ENCODE measurements around the gene MTA3.

The MTA3 gene

DNA sequence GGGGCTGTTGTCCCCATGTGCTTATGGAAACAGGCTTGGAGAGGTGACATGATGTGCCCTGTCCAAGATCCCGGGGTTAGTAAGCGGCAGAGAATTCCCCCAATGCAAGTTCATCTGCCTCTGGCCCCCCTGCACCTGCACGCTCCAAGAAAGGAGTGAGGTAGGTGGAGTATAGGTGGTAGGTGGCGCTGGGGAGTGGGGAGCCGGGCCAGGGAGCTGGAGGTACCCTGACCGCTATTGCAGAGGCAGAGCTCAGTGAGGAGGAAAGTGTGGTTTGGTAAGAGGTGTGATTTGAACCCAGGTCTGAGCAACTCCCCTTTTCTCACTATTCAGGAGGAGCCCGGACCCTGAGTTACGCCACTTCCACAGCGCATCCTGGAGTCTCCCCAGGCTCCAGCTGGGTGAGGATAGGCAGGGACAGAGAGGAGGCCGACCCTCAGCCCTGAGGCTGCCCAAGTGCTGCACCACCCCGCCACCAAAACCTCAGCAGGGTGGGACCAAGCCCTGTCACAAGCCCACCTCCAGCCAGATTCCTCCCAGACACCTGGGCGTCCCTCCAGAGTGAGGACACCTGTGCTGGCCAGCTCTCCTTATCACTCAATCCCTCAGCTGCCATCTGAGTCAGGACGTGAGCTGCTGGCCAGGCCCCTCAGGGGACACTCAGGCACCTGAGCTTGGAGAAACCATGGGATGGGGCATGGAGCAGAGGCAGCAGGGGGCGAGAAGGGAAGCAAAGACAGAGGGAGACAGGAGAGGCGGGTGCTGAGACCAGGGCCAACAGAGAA lies 218.3 kb downstream of the MTA3 start:
- DNase-seq (ENCODE audit: extremely low read depth, low read depth) = no peak
- TF ChIP-seq, protein P1, sequence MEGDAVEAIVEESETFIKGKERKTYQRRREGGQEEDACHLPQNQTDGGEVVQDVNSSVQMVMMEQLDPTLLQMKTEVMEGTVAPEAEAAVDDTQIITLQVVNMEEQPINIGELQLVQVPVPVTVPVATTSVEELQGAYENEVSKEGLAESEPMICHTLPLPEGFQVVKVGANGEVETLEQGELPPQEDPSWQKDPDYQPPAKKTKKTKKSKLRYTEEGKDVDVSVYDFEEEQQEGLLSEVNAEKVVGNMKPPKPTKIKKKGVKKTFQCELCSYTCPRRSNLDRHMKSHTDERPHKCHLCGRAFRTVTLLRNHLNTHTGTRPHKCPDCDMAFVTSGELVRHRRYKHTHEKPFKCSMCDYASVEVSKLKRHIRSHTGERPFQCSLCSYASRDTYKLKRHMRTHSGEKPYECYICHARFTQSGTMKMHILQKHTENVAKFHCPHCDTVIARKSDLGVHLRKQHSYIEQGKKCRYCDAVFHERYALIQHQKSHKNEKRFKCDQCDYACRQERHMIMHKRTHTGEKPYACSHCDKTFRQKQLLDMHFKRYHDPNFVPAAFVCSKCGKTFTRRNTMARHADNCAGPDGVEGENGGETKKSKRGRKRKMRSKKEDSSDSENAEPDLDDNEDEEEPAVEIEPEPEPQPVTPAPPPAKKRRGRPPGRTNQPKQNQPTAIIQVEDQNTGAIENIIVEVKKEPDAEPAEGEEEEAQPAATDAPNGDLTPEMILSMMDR (IDR thresholded peaks at IDR 0.05; ENCODE audit: low read depth, low read length) = no peak

DNA sequence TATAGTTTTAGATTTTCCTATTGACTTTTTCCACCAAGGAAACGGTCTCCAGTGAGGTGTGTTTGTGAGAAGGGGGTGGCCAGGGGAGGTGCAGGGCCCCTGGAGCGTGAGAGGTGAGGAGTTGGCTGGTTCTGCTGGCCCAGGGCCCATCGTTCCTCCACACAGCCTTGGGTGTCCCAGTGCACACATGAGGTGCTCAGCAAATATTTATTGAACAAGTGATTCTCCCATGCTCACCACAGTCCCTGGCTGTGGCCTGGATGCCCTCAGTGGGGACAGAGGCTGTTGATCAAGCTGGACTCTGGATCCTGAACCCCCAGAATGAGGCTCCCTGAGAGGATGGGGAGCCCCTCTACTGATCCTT lies 219.0 kb downstream of the MTA3 start:
- TF ChIP-seq, protein P1 (IDR thresholded peaks at IDR 0.05; ENCODE audit: low read depth, low read length) = no peak
- DNase-seq (ENCODE audit: extremely low read depth, low read depth) = no peak

DNA sequence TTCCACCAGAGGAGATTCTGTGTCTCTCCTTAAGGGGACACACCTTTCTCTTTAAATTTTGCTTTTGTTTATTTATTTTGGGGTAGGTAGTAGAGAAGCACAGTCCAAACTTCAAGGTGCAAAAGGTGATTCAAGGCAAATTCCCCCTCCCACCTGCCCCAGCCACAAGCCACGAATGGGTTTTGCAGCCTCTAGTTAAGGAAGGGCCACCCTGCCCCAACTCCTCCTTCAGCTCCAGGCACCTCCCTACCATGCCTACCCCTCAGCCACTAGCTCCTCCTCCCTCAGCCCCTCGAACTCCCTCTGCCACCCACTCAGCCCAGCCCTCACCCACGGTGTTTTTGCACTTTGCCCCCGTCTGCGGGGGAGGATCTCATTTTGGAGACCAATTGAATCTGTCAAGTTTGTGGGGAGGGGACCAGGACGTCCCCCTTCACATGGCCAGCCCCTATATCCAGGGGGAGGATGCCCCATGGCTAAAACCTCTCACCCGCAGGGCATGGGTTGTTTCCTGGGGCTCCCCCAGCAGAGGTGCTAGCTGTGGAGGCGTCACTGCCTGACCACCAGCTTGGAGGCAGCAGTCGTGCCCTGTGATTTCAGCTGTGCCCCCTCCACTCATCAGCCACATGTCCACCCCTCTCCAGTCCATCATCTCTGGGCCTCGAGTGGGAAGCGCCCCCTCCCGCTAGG lies 219.5 kb downstream of the MTA3 start:
- DNase-seq (ENCODE audit: extremely low read depth, low read depth) = no peak
- TF ChIP-seq, protein P1 (IDR thresholded peaks at IDR 0.05; ENCODE audit: low read depth, low read length) = no peak

DNA sequence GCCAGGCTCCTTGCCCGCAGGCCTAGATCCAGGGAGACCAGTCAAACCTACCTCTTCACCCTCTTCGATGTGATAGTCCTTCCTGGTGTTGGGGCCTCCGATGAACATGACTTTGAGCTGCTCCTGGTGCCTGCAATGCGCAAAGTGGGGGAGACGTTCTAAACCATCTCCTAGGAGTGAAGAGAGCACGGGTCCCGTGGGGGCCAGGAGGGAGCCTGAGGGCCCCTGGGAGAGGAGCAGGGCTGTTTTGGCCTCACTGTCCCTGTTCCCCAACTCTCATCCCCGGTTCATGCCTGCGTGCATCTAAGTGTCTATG lies 220.0 kb downstream of the MTA3 start:
- DNase-seq (ENCODE audit: extremely low read depth, low read depth) = no peak
- TF ChIP-seq, protein P1 (IDR thresholded peaks at IDR 0.05; ENCODE audit: low read depth, low read length) = no peak

DNA sequence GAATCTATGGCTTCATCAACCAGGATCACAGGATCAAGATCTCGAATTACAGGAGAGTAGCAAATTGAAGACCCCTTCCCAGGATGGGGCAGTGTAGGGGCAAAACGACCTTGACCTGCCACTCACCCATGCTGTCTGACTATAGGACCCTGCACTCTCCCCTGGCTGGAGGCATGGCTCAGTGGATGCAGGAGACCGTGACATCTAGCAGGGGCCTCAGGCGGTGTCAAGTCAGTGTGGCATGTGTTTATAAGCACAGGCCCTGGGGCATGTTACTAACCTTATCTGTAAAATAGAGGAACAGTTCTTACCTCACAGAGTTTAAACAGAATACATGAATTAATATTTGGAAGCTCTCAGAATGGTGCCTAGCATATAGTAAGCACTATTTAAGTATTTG lies 220.4 kb downstream of the MTA3 start:
- DNase-seq (ENCODE audit: extremely low read depth, low read depth) = no peak
- TF ChIP-seq, protein P1 (IDR thresholded peaks at IDR 0.05; ENCODE audit: low read depth, low read length) = no peak

DNA sequence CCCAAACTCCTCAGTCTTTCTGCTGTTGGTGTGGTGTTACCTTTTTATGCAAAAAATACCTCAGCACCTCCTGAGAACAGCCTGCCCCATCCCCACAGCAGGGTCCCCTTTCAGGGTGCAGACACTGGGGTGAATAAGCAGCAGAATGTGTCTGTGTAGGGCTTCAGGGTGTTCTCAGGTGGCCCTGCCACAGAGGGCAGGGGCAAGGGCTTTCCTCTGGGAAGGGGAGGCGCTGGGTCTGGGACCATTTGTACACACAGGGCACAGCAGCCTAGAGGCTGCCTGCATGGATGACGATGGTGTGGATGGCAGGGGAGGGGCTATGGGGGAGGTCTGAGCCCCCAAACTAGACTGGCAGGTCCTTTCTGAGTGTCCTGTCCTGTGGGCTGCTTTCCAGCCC lies 221.3 kb downstream of the MTA3 start:
- no peak for DNase-seq (ENCODE audit: extremely low read depth, low read depth)
- TF ChIP-seq, protein P1 (IDR thresholded peaks at IDR 0.05; ENCODE audit: low read depth, low read length) = no peak

DNA sequence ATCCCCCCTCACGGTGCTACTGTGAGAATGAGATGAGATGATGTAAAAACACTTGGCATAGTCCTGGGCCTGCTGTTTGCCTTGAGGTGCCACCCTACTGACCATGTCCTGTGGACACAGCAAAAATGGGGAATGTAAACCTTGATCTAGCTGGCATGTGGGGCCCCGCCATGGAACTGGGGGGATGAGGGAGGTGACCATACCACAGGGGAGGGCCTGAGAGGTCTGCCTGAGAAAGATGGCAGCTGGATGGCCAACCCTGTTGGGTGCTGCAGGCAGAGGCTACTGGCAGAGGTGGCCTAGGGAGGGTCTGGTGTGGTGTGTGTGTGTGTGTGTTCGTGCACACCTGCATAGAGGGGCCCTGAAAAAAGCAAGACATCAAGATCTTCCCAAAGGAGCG lies 223.2 kb downstream of the MTA3 start:
- no peak for DNase-seq (ENCODE audit: extremely low read depth, low read depth)
- TF ChIP-seq, protein P1 (IDR thresholded peaks at IDR 0.05; ENCODE audit: low read depth, low read length) = no peak
